Osteoblast (primary cell): ENCODE data around the gene SLC7A14. TPM values are rescaled to one million over a fixed set of nuclear protein-coding genes. Genes with fewer than 3 reads are reported as not detected.

Source experiments
- DNase-seq: peaks from one replicate; pipeline ENCODE4 v3.0.0; 2011; ENCODE audit warnings: low spot score, mixed read lengths; ENCODE audit not compliant: insufficient read length; ENCODE audit errors: missing footprints
- H2AFZ ChIP-seq: 2 replicates; pipeline ENCODE4 v1.6.0; 2011; ENCODE audit warnings: mild to moderate bottlenecking, low read length
- H3K27ac ChIP-seq: 2 replicates; pipeline ENCODE4 v1.5.1; 2011; ENCODE audit warnings: mild to moderate bottlenecking, low read depth, low read length, moderate library complexity
- H3K27me3 ChIP-seq: 2 replicates; pipeline ENCODE4 v1.6.0; 2012; ENCODE audit warnings: mild to moderate bottlenecking, control low read depth, inconsistent platforms, low read length, moderate library complexity; ENCODE audit not compliant: insufficient read depth
- H3K36me3 ChIP-seq: 2 replicates; pipeline ENCODE4 v1.5.1; 2011; ENCODE audit warnings: mild to moderate bottlenecking, low read length, control low read depth, moderate library complexity; ENCODE audit not compliant: insufficient read depth
- H3K4me1 ChIP-seq: 2 replicates; pipeline ENCODE4 v1.5.1; 2011; ENCODE audit warnings: mild to moderate bottlenecking, low read length, control low read depth, moderate library complexity; ENCODE audit not compliant: insufficient read depth
- H3K4me2 ChIP-seq: 2 replicates; pipeline ENCODE4 v1.6.0; 2011; ENCODE audit warnings: mild to moderate bottlenecking, low read length; ENCODE audit not compliant: insufficient read depth
- H3K4me3 ChIP-seq: fragments of 200-600 bp; sonication (generic); 3 replicates; pipeline ENCODE4 v1.5.1; 2012; ENCODE audit warnings: mild to moderate bottlenecking, low read length, inconsistent platforms; ENCODE audit not compliant: insufficient read depth
- H3K79me2 ChIP-seq: 2 replicates; pipeline ENCODE4 v1.6.0; 2012; ENCODE audit warnings: mild to moderate bottlenecking, low read length, control low read depth, inconsistent platforms; ENCODE audit not compliant: insufficient read depth
- H3K9me3 ChIP-seq: 2 replicates; pipeline ENCODE4 v1.5.1; 2011; ENCODE audit warnings: low read depth, low read length, control low read depth
- H4K20me1 ChIP-seq: 2 replicates; pipeline ENCODE4 v1.6.0; 2012; ENCODE audit warnings: mild to moderate bottlenecking, low read length, control low read depth; ENCODE audit not compliant: insufficient read depth
- total RNA-seq: library from RNA; depleted of rRNA; stranded (reverse); fragments of >200 nt; gene quantifications from 2 replicates; pipeline ENCODE4 v1.2.3, GENCODE V29; 2012
- TF ChIP-seq, protein P1 (sequence below): IDR thresholded peaks from 2 replicates; pipeline ENCODE4 v1.5.1; 2011; ENCODE audit warnings: mild to moderate bottlenecking, low read depth, low read length, moderate library complexity; ENCODE audit errors: extremely low read depth

The SLC7A14 gene
- total RNA-seq, 1 donor, result 0.36 TPM

GRCh38 chr3:170528726-170529125 lies 57.1 kb downstream of the SLC7A14 start:
- TF ChIP-seq, protein P1, sequence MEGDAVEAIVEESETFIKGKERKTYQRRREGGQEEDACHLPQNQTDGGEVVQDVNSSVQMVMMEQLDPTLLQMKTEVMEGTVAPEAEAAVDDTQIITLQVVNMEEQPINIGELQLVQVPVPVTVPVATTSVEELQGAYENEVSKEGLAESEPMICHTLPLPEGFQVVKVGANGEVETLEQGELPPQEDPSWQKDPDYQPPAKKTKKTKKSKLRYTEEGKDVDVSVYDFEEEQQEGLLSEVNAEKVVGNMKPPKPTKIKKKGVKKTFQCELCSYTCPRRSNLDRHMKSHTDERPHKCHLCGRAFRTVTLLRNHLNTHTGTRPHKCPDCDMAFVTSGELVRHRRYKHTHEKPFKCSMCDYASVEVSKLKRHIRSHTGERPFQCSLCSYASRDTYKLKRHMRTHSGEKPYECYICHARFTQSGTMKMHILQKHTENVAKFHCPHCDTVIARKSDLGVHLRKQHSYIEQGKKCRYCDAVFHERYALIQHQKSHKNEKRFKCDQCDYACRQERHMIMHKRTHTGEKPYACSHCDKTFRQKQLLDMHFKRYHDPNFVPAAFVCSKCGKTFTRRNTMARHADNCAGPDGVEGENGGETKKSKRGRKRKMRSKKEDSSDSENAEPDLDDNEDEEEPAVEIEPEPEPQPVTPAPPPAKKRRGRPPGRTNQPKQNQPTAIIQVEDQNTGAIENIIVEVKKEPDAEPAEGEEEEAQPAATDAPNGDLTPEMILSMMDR, result no peak
- H3K36me3 ChIP-seq, result no peaks in the 10 kb centered on the region
- H3K27me3 ChIP-seq, result peaks cover 5% of the 10 kb centered on the region
- no peaks in the 10 kb centered on the region for H3K79me2 ChIP-seq
- peaks cover 17% of the 10 kb centered on the region for H3K4me1 ChIP-seq
- H2AFZ ChIP-seq, result no peak overlapping the region
- H4K20me1 ChIP-seq, result no peaks in the 10 kb centered on the region
- no peak overlapping the region for H3K4me2 ChIP-seq
- H3K27ac ChIP-seq, result no peak overlapping the region
- H3K9me3 ChIP-seq, result no peaks in the 10 kb centered on the region
- no peak overlapping the region for H3K4me3 ChIP-seq
- DNase-seq, result no peak

- Histone ChIP-seq H3K79me2 (no peaks in the 10 kb centered on the region), H3K36me3 (no peaks in the 10 kb centered on the region), H3K27me3 (peaks cover 5% of the 10 kb centered on the region), H3K27ac (no peak overlapping the region), H2AFZ (no peak overlapping the region), H3K4me3 (no peak overlapping the region), H3K4me2 (no peak overlapping the region), H3K4me1 (peaks cover 13% of the 10 kb centered on the region), H4K20me1 (no peaks in the 10 kb centered on the region), H3K9me3 (no peaks in the 10 kb centered on the region)
- TF ChIP-seq, protein P1, result no peak
- no peak for DNase-seq
Measured at GRCh38 chr3:170524073-170524472, 61.8 kb downstream of the SLC7A14 start.

DNA sequence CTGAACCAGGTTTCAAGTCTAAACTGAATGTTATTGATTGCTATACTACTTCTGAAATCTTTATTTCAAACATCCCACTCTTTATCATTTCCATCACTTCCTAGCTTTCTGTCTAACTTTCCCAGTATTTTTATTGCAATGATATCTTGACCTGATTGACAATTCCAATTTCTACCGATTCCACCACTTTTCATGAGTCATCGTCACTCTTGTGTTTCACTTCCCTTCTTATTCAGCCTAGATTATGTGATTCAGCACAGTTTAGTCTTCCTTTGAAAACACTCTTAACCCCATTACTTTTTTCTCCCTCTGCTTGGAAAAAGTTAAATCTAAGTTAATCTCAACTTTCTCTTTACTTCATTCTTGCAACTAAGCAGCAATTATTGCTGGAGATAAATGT lies 62.6 kb downstream of the SLC7A14 start:
- no peak for DNase-seq

DNA sequence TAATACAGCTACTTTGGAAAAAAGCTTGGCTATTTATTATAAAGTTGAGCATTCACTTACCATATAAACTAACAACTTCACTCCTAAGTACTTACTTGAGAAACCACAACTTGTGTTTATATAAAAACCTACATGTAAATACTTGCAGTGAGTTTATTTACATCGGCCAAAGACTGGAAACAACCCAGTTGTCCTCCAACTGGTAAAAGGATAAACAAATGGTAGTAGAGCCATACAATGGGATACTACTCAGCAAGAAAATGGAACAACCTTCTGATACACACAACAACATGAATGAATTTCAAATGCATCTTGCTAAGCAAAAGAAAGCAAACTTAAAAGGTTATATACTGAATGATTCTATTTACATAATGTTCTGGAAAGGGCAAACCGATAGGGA lies 63.7 kb downstream of the SLC7A14 start:
- no peak for DNase-seq
- no peaks in the 10 kb centered on the region for H3K9me3 ChIP-seq
- H3K4me1 ChIP-seq, result peaks cover 13% of the 10 kb centered on the region
- no peak overlapping the region for H3K27ac ChIP-seq
- H2AFZ ChIP-seq, result no peak overlapping the region
- H3K4me3 ChIP-seq, result no peak overlapping the region
- H3K79me2 ChIP-seq, result no peaks in the 10 kb centered on the region
- H3K36me3 ChIP-seq, result no peaks in the 10 kb centered on the region
- H3K4me2 ChIP-seq, result no peak overlapping the region
- TF ChIP-seq, protein P1, result no peak
- H4K20me1 ChIP-seq, result no peaks in the 10 kb centered on the region
- no peaks in the 10 kb centered on the region for H3K27me3 ChIP-seq

More for the DNA sequence above, 62.6 kb downstream of the SLC7A14 start:
- Histone ChIP-seq H3K36me3 (no peaks in the 10 kb centered on the region), H3K27ac (no peak overlapping the region), H2AFZ (no peak overlapping the region), H4K20me1 (no peaks in the 10 kb centered on the region), H3K79me2 (no peaks in the 10 kb centered on the region), H3K4me1 (peaks cover 13% of the 10 kb centered on the region), H3K9me3 (no peaks in the 10 kb centered on the region), H3K4me3 (no peak overlapping the region), H3K4me2 (no peak overlapping the region), H3K27me3 (peaks cover 3% of the 10 kb centered on the region)
- TF ChIP-seq, protein P1, result no peak
